H1 (cell line): ENCODE results near the gene EFEMP2. TPM values are rescaled to one million over a fixed set of nuclear protein-coding genes. Genes with fewer than 3 reads are reported as not detected.

ENCODE experiments used
- CHD7 ChIP-seq: fragments of 300-600 bp; sonication (generic); IDR thresholded peaks from 2 replicates; pipeline ENCODE4 v1.7.1; 2012; ENCODE audit warnings: low read length, moderate library complexity, mild to moderate bottlenecking, inconsistent platforms; ENCODE audit not compliant: insufficient replicate concordance
- GTF2F1 ChIP-seq: IDR thresholded peaks from 2 replicates; pipeline ENCODE4 v1.6.1; 2012; ENCODE audit warnings: low read depth, low read length, improper control_type of control experiment, borderline replicate concordance
- JUN ChIP-seq: IDR thresholded peaks from 2 replicates; pipeline ENCODE4 v1.6.1; 2011; ENCODE audit warnings: low read depth, mild to moderate bottlenecking, improper control_type of control experiment, low read length
- MAX ChIP-seq: IDR thresholded peaks from 2 replicates; pipeline ENCODE4 v1.6.1; 2012; ENCODE audit warnings: inconsistent platforms
- TCF12 ChIP-seq: IDR thresholded peaks from 2 replicates; pipeline ENCODE4 v1.6.1; 2011; ENCODE audit warnings: low read depth, mild to moderate bottlenecking, low read length
- polyA plus RNA-seq, 7 experiments: library from polyadenylated mRNA; depleted of rRNA in 3 of 7; stranded (reverse) in 5 of 7; unstranded in 2 of 7; fragments of >200 nt in 5 of 7; fragments of 200-250 nt in 2 of 7; gene quantifications; 1 replicate in 5 of 7; 2 replicates in 1 of 7; 4 replicates in 1 of 7; pipeline versions ENCODE4 v1.2.1 to v1.2.3, GENCODE V29; 2011 to 2013; ENCODE audit warnings: missing spikeins in 2 of 7, mixed read lengths in 2 of 7
- total RNA-seq: library from RNA; stranded (reverse); fragmentation: NEBNext Ultra II Directional; extraction: Animal tissue kit (Norgen Biotek cat#: 25700); gene quantifications from 2 replicates; pipeline ENCODE4 v1.2.1, GENCODE V29; 2021

The EFEMP2 gene
- total and polyA plus RNA-seq, 2 of the 8 experiments (the other 6 are each of a cell fraction or from before 2014, with no cell fraction given): 8.8 to 17.2 TPM

- TF ChIP-seq MAX: peak; percentile 96
- no peak for TF ChIP-seq GTF2F1
- TF ChIP-seq JUN: no peak
- no peak for TF ChIP-seq TCF12
- no peak for TF ChIP-seq CHD7
Measured at GRCh38 chr11:65899356-65900124, 26.9 kb upstream of the EFEMP2 start (continued).
